DND-41 (cell line): ENCODE measurements around the gene ADAMTS12.

Source experiments
- ATAC-seq: fragments of 200-7000 bp; cut with Tn5 transposase; 3 replicates; pipeline ENCODE4 v1.9.1; 2021; ENCODE audit warnings: low read depth; ENCODE audit not compliant: insufficient read depth
- DNase-seq: peaks from one replicate; pipeline ENCODE4 v3.0.0-alpha.2; 2020
- H2AFZ ChIP-seq: 2 replicates; pipeline ENCODE4 v1.6.0; 2012; ENCODE audit warnings: low read depth, low read length
- H3K27ac ChIP-seq: 2 replicates; pipeline ENCODE4 v1.5.1; 2012; ENCODE audit warnings: low read length, inconsistent platforms
- H3K27me3 ChIP-seq: fragments of 200-600 bp; sonication (generic); 2 replicates; pipeline ENCODE4 v1.6.0; 2012; ENCODE audit warnings: low read length, mild to moderate bottlenecking, inconsistent platforms; ENCODE audit not compliant: insufficient read depth, poor library complexity
- H3K36me3 ChIP-seq: 2 replicates; pipeline ENCODE4 v1.5.1; 2012; ENCODE audit warnings: low read length, inconsistent platforms; ENCODE audit not compliant: insufficient read depth
- H3K4me1 ChIP-seq: 2 replicates; pipeline ENCODE4 v1.5.1; 2012; ENCODE audit warnings: mild to moderate bottlenecking, low read length; ENCODE audit not compliant: insufficient read depth
- H3K4me2 ChIP-seq: 2 replicates; pipeline ENCODE4 v1.6.0; 2012; ENCODE audit warnings: mild to moderate bottlenecking, moderate library complexity, low read length, inconsistent platforms; ENCODE audit not compliant: insufficient read depth
- H3K4me3 ChIP-seq, 2 experiments: fragments of 200-600 bp in 1 of 2; shearing (Covaris generic) in 1 of 2; 2 replicates each; pipeline ENCODE4 v1.5.1; 2012 to 2016; ENCODE audit warnings: inconsistent platforms in 2 of 2, low read length in 2 of 2, mild to moderate bottlenecking in 2 of 2, low read depth in 1 of 2, moderate library complexity in 1 of 2
- H3K79me2 ChIP-seq: 2 replicates; pipeline ENCODE4 v1.6.0; 2012; ENCODE audit warnings: low read length, inconsistent platforms; ENCODE audit not compliant: insufficient read depth
- H3K9ac ChIP-seq: 2 replicates; pipeline ENCODE4 v1.6.0; 2012; ENCODE audit warnings: low read depth, mild to moderate bottlenecking, inconsistent platforms, low read length, moderate library complexity
- H3K9me3 ChIP-seq: 2 replicates; pipeline ENCODE4 v1.5.1; 2012; ENCODE audit warnings: low read length, moderate library complexity, mild to moderate bottlenecking, inconsistent platforms; ENCODE audit not compliant: insufficient read depth, severe bottlenecking
- H4K20me1 ChIP-seq: 2 replicates; pipeline ENCODE4 v1.6.0; 2012; ENCODE audit warnings: low read length; ENCODE audit not compliant: insufficient read depth
- EZH2 ChIP-seq: IDR thresholded peaks from 3 replicates; pipeline ENCODE4 v1.6.1; 2012; ENCODE audit warnings: borderline replicate concordance, low read depth, mild to moderate bottlenecking, moderate library complexity, low read length, inconsistent platforms; ENCODE audit not compliant: severe bottlenecking
- TF ChIP-seq, protein P1 (sequence below): IDR thresholded peaks from 2 replicates; pipeline ENCODE4 v1.5.1; 2012; ENCODE audit warnings: borderline replicate concordance, low read length, moderate library complexity, mild to moderate bottlenecking; ENCODE audit not compliant: poor library complexity, severe bottlenecking; ENCODE audit errors: extremely low read depth

Gene ADAMTS12

DNA sequence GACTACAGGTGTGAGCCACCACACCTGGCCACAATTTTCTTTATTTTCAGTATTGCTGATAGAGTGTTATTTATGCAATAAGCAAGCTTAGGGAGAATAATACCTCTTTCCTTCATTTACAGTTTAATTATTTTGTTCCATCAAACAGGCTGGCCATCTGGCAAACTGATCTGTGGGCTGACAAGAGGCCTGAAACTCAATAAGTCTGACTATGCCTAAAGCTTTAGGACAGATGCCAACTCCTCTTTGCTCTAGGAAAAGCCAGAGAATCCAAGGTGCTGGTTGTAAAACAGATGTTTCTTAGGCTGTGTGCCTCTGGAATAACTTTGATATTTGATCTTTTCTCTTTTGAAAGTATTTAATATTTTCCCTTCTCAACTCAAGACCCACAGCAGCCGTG, 352.6 kb downstream of the ADAMTS12 start:
- H3K9ac ChIP-seq = no peak overlapping the region
- no peak overlapping the region for H2AFZ ChIP-seq
- no peak overlapping the region for H3K4me3 ChIP-seq
- DNase-seq (no peak), ATAC-seq (no peak)
- H3K79me2 ChIP-seq = no peaks in the 10 kb centered on the region
- no peaks in the 10 kb centered on the region for H3K9me3 ChIP-seq
- H4K20me1 ChIP-seq = no peaks in the 10 kb centered on the region
- no peak overlapping the region for H3K27ac ChIP-seq
- TF ChIP-seq, protein P1, sequence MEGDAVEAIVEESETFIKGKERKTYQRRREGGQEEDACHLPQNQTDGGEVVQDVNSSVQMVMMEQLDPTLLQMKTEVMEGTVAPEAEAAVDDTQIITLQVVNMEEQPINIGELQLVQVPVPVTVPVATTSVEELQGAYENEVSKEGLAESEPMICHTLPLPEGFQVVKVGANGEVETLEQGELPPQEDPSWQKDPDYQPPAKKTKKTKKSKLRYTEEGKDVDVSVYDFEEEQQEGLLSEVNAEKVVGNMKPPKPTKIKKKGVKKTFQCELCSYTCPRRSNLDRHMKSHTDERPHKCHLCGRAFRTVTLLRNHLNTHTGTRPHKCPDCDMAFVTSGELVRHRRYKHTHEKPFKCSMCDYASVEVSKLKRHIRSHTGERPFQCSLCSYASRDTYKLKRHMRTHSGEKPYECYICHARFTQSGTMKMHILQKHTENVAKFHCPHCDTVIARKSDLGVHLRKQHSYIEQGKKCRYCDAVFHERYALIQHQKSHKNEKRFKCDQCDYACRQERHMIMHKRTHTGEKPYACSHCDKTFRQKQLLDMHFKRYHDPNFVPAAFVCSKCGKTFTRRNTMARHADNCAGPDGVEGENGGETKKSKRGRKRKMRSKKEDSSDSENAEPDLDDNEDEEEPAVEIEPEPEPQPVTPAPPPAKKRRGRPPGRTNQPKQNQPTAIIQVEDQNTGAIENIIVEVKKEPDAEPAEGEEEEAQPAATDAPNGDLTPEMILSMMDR = no peak
- no peak for TF ChIP-seq EZH2
- H3K4me1 ChIP-seq = no peaks in the 10 kb centered on the region
- no peaks in the 10 kb centered on the region for H3K36me3 ChIP-seq
- no peaks in the 10 kb centered on the region for H3K27me3 ChIP-seq
- H3K4me2 ChIP-seq = no peak overlapping the region

DNA sequence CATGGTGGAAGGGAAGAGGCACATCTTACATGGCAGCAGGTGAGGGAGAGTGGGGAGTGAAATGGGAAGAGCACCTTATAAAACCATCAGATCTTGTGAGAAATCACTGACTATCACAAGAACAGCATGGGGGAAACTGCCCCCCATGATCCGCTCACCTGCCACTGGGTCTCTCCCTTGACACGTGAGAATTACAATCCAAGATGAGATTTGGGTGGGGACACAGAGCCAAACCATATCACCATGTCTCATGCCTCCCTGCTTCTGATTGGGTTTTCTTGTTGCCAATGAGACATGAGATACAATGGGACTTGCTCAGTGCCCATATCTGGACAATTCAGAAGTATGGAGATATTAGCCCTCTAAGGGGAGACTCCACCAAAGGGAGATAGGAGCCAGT, 353.6 kb downstream of the ADAMTS12 start:
- Histone ChIP-seq H3K27me3 (no peaks in the 10 kb centered on the region), H3K27ac (no peak overlapping the region), H3K4me1 (no peaks in the 10 kb centered on the region), H3K4me3 (no peak overlapping the region), H2AFZ (no peak overlapping the region), H3K79me2 (no peaks in the 10 kb centered on the region), H3K9ac (no peak overlapping the region), H3K9me3 (no peaks in the 10 kb centered on the region), H3K36me3 (no peaks in the 10 kb centered on the region), H4K20me1 (no peaks in the 10 kb centered on the region), H3K4me2 (no peak overlapping the region)
- DNase-seq (no peak), ATAC-seq (no peak)
- TF ChIP-seq EZH2 = no peak
- TF ChIP-seq, protein P1 = no peak

DNA sequence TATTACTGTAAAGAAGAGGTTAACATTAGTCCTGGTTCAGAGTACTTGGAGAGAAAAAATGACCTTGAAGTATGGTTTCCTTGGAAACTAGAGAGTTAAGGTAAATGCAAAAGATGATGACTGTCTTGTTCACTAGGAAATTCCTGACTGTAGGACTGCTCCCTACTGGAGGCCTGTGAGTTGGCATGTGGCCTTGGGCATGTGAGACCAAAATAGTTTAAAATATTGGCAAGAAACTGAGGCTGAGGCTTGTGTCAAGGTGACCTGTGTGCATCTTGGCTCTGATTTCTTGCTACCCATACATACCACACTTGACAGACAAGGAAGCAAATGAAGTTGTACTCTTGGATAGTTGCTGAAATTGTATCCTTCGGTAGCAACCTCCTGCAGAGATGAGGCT, 354.6 kb downstream of the ADAMTS12 start:
- H3K27ac ChIP-seq = no peak overlapping the region
- TF ChIP-seq, protein P1 = no peak
- TF ChIP-seq EZH2 = no peak
- no peak for DNase-seq
- H3K4me3 ChIP-seq = no peak overlapping the region
- ATAC-seq = no peak
- H3K36me3 ChIP-seq = no peaks in the 10 kb centered on the region
- H3K4me2 ChIP-seq = no peak overlapping the region
- H2AFZ ChIP-seq = no peak overlapping the region
- no peaks in the 10 kb centered on the region for H3K9me3 ChIP-seq
- H3K79me2 ChIP-seq = no peaks in the 10 kb centered on the region
- H4K20me1 ChIP-seq = no peaks in the 10 kb centered on the region
- no peak overlapping the region for H3K9ac ChIP-seq
- no peaks in the 10 kb centered on the region for H3K4me1 ChIP-seq
- no peaks in the 10 kb centered on the region for H3K27me3 ChIP-seq

DNA sequence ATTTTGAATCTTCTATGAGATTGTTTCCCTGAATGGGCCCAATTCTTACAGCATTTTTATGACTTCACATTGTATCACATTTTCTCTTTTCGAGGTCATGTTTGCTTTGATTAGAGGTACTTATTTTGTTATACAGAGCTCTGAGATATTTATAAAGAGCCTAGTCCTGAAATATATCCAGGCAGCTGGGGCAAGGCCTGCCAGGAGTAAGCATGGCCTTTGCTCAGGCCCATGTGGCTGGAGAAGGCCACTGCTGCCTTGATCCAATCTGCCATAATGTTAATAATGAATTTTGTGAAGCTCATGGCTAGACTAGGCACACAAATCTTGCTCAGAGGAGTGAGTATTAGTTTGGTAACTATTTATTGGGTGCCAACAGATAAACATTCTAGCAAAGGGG, 355.0 kb downstream of the ADAMTS12 start:
- no peak overlapping the region for H3K4me2 ChIP-seq
- TF ChIP-seq, protein P1 = no peak
- TF ChIP-seq EZH2 = no peak
- ATAC-seq = no peak
- H3K27ac ChIP-seq = no peak overlapping the region
- H4K20me1 ChIP-seq = no peaks in the 10 kb centered on the region
- H3K4me3 ChIP-seq = no peak overlapping the region
- no peak overlapping the region for H3K9ac ChIP-seq
- no peaks in the 10 kb centered on the region for H3K4me1 ChIP-seq
- no peaks in the 10 kb centered on the region for H3K9me3 ChIP-seq
- no peak overlapping the region for H2AFZ ChIP-seq
- DNase-seq = no peak
- no peaks in the 10 kb centered on the region for H3K36me3 ChIP-seq
- no peaks in the 10 kb centered on the region for H3K27me3 ChIP-seq
- H3K79me2 ChIP-seq = no peaks in the 10 kb centered on the region
